Measurements from ENCODE around the gene ADAM12. TPM values are rescaled to one million over a fixed set of nuclear protein-coding genes. Genes with fewer than 3 reads are reported as not detected.
A peak's percentile ranks its signal among the peaks of the same experiment; 100 is the strongest.

The ADAM12 gene
- total RNA-seq, 1 experiment from 2014 or later = not detected

DNA sequence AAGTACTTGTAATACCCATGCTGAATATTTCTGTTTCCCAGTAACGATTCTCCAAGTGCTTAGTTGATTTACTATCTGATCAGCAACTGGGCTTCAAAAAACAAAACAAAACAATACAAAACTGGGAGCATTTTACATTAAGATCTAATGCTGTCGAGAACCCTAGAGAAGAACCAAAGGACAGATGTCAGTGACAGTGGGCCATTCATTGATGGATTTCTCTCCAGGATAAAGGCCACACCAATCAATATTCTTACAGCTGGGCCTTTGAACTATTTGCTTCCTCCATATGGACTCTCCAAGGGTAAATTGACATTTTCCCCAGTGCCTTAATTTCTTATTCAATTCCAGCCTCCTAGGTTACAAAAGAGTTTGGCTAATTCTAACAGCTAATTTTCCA lies 217.5 kb downstream of the ADAM12 start:
- in situ Hi-C loops (cut with HindIII; ENCODE audit: low sequenced_read_pairs) = no loop called here
- no peak for DNase-seq (ENCODE audit: low spot score)

DNA sequence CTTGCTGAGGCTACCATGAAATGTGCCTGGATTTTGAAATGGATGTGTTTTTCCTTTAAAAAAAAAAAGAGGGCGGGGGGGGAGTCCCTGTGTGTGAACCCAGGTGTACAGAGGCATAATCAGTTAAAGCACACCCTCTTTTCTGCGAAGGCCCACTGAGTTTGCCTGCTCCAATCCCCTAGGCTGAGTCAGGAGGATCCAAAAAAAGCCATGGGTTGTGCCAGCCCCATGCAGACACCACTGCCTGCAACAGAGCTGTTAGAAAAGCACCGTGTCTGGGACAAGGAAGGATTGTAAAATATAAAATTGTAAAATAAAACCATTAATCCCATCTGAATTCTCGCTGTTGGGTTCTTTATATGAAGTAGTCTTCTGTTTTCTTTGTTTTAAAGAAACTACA lies 217.9 kb downstream of the ADAM12 start:
- in situ Hi-C loops (cut with HindIII; ENCODE audit: low sequenced_read_pairs) = no loop called here
- DNase-seq (ENCODE audit: low spot score) = no peak

DNA sequence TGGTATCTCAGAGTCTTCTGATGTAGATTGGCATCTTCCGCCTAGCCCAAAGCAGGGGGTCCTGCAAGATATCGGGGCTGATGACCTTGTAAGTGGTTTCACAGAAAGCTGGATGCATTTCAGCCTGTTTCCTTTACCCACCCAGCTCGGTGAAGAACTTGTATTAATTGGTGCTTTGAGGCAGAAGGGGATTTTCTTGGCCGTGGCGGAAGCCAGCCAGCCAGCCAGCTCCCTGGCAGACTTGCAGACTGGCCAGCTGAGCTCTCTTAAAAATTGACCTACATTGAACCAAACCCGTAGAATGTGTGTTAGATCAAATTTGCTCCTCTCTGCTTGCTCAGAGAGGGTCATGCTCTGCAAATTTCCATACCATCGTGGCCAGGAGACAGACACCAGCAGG lies 218.4 kb downstream of the ADAM12 start:
- peak; percentile 8 for DNase-seq (ENCODE audit: low spot score)
- in situ Hi-C loops (cut with HindIII; ENCODE audit: low sequenced_read_pairs) = no loop called here

DNA sequence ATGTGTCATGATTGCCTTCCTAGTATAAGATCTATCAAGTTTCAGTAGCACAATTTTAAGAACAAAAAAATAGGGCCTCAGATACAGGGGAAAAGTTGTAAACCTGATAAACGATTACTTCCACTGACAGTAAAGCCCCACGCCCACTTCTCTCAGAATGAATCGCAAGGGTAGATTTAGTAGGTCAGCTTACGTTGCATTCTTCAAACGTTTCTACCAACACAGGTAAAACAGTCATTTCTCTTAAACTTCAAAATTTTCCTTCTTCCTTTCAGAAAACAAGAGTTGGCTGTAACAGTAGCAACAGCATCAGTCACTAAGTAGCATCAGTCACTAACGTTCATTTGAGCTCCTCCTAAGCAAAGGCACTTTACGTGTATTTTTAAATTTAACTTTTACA lies 221.5 kb downstream of the ADAM12 start:
- no peak for DNase-seq (ENCODE audit: low spot score)
- in situ Hi-C loops (cut with HindIII; ENCODE audit: low sequenced_read_pairs) = no loop called here

DNA sequence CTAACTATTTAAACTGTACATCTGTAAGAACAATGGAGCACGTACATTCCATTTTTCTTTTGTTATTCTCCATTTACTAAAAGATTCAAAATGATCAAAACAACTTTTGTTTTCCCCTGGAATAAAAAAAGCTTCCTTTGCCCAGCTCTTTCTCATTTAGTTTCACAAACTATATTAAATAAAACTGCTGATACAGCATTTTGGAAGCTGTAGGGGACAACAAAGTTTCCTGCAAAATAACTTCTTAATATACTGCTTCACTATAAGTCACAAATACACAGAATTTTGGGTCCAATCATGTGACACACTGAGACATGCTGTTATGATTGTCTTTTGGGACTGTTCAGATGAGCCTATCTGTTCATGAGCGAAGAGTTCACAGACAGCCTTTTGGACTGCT lies 222.4 kb downstream of the ADAM12 start:
- in situ Hi-C loops (cut with HindIII; ENCODE audit: low sequenced_read_pairs) = no loop called here
- no peak for DNase-seq (ENCODE audit: low spot score)

DNA sequence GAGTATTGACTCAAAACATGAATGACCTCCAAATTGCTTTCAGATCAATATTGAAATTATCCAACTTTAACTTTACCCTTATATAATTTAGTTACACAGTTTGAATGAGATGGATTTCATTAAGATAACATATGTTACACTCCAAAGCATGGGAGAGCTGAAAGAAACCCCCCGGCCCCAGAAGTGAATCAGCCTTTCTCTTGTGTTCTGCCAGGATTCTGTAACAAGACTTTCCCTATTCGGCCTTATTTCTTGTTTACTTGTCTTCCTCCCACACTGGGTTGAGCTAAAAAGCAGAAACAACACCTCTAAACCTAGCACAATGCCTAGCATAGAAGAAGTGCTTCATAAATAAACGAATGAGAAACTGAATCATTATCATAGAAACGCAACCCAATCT lies 224.8 kb downstream of the ADAM12 start:
- in situ Hi-C loops (cut with HindIII; ENCODE audit: low sequenced_read_pairs) = no loop called here
- DNase-seq (ENCODE audit: low spot score) = no peak

DNA sequence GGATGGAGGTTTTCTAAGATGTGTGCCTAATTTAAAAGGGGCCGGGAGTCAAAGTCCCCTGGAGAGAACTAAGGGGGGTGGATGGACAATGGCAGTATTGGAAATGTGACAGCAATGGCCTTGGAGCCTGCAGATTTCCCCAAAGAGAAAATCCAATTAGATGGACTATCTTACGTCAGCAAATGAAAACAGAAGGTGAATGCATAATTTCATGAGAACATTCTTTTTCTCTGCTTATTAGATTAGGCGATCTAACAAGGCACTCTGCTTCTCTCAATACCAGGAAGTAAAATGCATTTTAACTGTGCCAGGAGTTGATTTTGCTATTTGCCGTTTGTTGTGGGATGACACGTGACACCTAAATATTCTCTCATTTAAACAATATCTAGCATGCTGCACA lies 226.6 kb downstream of the ADAM12 start:
- DNase-seq (ENCODE audit: low spot score) = no peak

DNA sequence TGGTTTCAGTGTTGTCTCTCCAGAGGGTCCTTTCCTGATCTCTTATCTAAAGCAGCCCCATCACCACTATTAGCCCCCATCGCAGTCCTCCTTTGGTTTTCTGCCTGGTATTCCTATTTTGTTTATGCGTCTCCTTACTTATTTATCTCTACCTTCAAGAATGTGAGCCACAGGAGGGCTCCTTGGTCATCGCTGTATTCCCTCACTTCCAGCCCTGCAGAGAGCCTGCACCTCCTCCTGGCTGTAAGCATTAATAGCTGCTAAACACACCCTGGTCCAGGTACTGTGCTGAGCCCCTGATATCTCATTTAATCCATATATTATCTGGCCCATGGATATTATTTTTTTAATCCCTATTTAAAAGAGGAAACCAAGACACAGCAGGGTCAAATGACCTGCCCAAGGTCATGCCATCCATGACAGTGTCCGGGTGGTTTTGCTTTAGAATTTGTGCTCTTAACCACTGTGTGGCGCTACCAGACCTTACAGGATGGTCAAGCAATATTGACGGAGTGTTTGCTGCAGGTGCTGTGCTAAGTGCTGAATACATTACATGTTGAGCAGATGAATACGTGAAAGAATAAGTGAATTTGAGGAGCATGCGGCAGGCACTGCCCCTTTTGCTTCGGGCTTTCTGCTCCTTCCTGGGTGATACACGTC lies 227.2 kb downstream of the ADAM12 start:
- in situ Hi-C loops (cut with HindIII; ENCODE audit: low sequenced_read_pairs) = no loop called here
- no peak for DNase-seq (ENCODE audit: low spot score)

More for the DNA sequence above, 226.6 kb downstream of the ADAM12 start:
- in situ Hi-C loops (cut with HindIII; ENCODE audit: low sequenced_read_pairs) = no loop called here

DNA sequence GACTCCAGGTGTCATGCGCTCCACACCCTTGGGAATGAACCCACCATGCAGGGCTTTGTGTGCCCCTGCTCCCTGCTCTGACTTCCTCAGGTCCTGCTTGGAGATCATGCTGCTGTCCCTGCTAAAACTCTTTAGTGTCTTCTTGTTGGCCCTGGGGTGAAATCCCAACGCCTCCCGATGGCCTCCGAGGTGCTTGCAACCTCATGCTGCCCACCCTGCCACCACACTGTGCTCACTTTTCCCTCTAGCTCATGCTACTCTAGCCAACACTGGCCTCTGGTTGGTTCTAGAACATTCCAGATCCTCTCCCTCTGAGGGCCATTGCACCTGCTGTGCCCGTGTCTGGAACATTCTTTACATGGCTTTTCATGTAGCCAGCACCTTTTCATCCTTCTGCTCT lies 227.7 kb downstream of the ADAM12 start:
- in situ Hi-C loops (cut with HindIII; ENCODE audit: low sequenced_read_pairs) = no loop called here
- DNase-seq (ENCODE audit: low spot score) = no peak

DNA sequence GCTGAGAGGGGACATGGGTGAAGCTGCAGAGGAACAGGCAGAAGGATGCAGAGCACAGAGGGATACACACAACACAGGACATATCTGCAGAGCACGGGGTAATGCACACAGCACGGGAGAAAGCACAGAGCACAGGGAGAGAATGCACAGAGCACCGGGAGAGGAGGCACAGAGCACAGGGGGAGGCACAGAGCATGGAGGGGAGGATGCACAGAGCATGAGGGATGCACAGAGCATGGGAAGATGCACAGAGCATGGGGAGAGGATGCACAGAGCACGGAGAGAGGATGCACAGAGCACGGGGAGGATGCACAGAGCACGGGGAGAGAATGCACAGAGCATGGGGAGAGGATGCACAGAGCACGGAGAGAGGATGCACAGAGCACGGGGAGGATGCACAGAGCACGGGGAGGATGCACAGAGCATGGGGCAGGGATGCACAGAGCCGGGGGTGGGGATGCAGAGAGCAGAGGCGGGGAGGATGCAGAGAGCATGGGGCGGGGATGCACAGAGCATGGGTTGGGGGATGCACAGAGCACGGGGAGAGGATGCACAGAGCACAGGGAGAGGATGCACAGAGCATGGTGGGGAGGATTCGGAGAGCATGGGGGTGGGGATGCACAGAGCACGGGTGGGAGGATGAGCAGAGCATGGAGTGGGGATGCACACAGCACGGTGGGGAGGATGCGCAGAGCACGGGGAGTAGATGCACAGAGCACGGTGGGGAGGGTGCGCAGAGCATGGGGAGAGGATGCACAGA lies 230.0 kb downstream of the ADAM12 start:
- no peak for DNase-seq (ENCODE audit: low spot score)
- in situ Hi-C loops (cut with HindIII; ENCODE audit: low sequenced_read_pairs) = no loop called here

DNA sequence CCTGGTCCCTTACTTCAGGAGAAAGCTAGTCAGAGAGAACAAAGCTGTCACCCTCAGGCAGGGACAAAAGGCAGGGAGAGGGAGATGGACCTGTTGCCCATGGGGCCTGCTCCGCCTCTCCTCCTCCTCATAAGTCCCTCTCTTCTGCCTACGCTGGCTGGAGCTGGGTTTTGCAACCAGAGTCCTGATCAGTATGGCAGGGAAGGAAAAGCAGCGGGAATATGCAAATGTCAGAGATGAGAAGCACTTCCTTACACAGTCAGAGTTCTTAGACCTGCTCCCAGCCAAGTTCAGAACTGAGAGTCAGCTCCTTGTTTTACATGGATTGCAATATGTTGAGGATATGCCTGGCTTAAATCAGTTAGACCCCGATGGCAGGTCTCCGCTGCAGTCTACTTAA lies 231.1 kb downstream of the ADAM12 start:
- in situ Hi-C loops (cut with HindIII; ENCODE audit: low sequenced_read_pairs) = no loop called here
- DNase-seq (ENCODE audit: low spot score) = no peak

DNA sequence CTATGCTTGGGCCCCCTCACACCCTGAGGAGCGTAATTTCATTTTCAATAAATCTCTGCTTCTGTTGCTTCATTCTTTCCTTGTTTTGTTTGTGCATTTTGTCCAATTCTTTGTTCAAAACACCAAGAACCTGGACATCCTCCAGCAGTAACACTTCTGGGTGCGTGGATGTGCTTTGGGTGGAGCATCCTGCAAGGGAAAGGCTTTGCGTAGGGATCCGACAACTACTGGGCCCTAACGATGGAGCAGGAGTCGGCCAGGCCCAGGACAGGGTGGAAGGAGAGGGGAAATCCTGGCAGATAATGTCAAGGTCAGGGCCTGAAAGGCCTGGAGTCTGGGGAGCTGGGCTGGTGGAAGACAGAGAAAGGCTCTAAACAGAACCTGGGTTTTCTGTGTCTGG lies 231.8 kb downstream of the ADAM12 start:
- no peak for DNase-seq (ENCODE audit: low spot score)
- in situ Hi-C loops (cut with HindIII; ENCODE audit: low sequenced_read_pairs) = no loop called here

DNA sequence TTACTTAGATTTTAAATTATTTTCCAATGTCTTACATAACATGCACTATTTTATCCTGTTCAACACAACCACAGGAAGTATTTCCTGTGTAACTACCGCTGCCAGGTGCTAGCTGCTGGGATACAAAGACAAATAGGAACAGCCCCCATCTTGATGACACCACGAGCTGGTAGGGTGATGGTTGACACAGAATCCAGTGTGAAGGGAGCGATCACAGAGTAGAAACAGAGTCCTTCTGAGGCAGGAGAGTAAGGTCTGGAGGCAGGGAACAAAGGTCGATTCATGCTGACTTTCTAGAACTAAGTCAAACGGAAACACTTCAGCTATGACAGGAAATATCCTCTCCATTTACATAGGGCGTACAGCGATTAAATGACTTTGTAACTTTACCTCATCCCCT lies 232.3 kb downstream of the ADAM12 start:
- in situ Hi-C loops (cut with HindIII; ENCODE audit: low sequenced_read_pairs) = no loop called here
- DNase-seq (ENCODE audit: low spot score) = no peak

DNA sequence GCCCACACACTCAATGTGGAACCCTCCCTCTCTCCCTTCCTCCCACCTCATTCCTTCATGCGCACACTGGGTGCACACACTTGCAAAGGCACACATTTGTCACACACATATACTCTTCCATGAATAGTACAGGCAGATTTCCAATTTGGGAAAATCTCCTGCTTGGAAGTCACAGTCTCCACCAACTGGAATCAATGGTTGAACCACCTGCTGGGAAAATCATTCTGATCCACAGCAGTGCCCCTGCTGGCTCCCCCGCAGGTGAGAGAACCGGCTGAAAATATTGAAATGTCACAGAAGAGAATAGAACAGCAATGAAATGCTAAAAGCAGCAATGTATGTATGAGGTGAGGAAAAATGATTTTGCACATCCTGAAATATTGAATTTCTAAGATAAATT lies 232.7 kb downstream of the ADAM12 start:
- no peak for DNase-seq (ENCODE audit: low spot score)
- in situ Hi-C loops (cut with HindIII; ENCODE audit: low sequenced_read_pairs) = no loop called here

DNA sequence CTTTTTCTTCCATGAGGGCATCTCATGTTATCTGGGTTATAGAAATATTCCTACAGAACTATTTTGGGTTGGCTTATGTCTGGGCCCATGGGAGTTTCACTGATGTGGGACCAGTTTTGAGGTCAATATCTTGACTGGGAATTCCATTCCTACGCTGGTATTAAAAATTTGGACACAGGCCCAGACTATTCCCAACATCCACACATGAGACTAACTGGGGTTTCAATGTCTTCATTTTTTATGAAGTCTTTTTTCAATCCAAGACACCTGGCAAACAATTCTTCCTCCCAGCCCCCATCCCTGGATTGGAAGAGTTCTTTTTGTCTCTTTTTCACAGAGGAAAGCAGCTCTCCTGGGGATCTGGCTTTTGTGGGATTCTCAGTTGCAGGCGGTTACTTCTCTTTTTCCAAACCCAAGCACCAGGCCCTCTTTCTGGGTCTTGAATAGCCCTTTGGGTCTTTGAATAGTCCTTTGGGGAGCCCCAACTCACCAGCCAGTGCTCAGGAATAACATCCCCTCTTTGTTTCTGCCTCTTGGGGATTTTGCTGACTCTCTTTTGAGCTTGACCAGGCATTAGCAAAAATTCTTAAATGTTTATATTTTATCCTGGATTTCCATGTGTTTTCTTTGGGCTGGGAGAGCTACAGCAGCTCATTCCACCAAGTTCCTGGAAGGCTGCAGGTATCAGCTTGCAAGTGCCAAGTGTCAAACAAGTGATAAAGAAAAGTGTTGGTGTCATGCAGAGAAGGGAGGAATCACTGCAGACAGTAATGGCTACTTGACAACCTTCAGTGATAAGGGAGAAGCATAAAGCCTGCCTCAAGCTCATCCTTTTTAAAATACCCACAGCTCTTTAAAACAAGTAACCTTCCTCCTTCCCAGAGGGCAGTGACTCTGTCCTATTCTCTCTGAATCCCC lies 234.3 kb downstream of the ADAM12 start:
- in situ Hi-C loops (cut with HindIII; ENCODE audit: low sequenced_read_pairs) = no loop called here
- no peak for DNase-seq (ENCODE audit: low spot score)

DNA sequence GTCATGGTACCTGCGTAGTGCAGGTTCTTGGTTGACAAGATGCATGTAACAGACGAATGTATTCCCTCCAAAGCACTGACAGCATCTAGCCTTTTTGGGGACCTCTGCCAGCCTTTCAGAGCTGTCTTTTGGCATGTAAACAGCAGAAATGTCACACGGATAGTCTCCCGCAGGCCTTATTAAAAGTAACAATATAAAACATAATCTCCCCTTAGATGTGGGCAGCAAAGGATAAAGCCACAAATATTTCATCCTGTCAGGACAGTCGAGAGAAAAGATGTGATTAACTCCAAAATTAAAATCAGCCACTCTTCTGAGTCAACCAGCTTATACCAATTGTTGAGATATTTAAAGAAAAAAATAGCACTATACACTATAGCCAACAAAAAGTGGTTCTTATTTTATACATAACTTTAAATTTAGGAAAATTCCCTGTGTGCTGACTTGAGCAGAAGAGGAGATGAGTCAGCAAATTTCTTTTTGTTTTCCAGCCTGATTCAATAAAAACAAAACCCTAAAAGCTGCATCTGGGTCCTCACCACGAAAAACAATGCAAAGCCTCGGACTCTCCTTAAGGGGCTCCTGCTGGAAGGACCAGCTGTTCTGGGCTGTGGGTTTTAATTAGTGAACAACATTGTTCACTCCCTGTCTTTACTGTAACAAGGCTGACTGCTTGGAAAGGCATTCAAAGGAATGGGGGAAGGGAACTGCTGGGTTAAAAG lies 240.2 kb downstream of the ADAM12 start:
- no peak for DNase-seq (ENCODE audit: low spot score)
- in situ Hi-C loops (cut with HindIII; ENCODE audit: low sequenced_read_pairs) = no loop called here

DNA sequence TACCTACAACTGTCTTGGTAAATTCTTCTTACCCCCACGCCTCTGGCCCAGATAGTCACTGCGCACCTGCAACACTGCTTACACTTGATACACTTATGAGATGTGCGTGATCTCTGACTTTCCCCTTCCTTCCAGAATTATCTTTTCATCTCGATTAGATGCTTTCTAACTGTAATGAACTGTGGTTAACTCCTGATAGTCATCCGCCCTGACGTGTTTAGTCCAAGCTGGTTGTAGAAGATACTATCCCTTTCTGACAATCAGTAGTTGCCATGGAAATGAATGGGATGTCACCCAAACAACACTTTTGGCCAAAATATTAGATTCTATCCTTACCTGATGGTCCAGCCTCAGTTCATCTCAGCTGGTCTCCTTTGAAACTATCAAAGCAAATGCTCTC lies 241.5 kb downstream of the ADAM12 start:
- no peak for DNase-seq (ENCODE audit: low spot score)
- in situ Hi-C loops (cut with HindIII; ENCODE audit: low sequenced_read_pairs) = no loop called here

DNA sequence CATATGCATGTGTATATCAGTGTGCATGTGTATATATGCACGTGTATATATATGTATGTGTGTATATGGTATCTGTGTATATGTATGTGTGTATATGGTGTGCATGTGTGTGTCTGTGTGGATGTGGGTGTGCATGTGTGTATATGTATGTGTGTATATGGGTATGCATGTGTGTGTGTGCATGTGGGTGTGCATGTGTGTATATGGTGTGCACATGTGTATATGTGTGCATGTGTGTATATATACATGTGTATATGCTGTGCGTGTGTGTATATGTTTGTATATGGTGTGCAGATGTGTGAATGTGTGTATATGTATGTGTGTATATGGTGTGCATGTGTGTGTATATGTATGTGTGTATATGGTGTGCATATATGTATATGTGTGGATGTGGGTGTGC lies 245.2 kb downstream of the ADAM12 start:
- in situ Hi-C loops (cut with HindIII; ENCODE audit: low sequenced_read_pairs) = no loop called here
- DNase-seq (ENCODE audit: low spot score) = no peak

DNA sequence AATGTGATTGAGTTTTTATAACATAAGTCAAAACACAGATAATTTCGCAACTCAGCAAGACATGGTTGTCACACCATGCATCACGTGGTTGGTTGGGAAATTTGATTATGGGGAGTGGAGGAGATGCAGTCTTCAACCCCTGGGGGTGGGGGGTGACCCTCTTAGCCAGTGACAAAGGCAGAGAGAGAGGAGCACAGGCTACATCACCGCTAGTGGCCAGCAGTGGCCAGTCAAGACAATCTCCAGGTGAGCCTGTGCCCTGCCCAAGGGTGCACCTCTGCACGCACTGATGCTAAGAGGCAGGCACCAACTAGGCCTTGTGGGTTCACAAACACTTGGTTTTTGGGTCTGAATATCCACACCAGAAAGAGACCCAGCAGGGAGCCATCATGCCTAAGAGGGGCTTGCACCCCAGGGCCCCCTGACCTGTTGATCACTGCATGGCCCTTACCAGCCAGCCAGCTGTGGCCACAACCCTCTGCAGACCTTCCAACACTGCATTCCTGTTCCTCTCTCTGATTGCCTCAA lies 247.5 kb downstream of the ADAM12 start:
- in situ Hi-C loops (cut with HindIII; ENCODE audit: low sequenced_read_pairs) = no loop called here
- no peak for DNase-seq (ENCODE audit: low spot score)
